ENCODE results near the gene AMOTL1. TPM values are rescaled to one million over a fixed set of nuclear protein-coding genes. Genes with fewer than 3 reads are reported as not detected.

Gene AMOTL1
- polyA plus RNA-seq, 1 donor from 2014 or later = 10.7 TPM

- Histone ChIP-seq H2AFZ (ENCODE audit: low read depth, low read length) (no peak overlapping the region), H3K4me2 (ENCODE audit: low read length) (no peak overlapping the region), H3K9ac (ENCODE audit: low read length) (no peak overlapping the region), H3K27me3 (ENCODE audit: insufficient read depth, low read depth, low read length) (no peaks in the 10 kb centered on the region), H3K9me2 (ENCODE audit: insufficient read depth, low read length) (no peaks in the 10 kb centered on the region), H3F3A (ENCODE audit: insufficient read depth, low read length, poor library complexity, severe bottlenecking) (no peaks in the 10 kb centered on the region), H3K36me3 (ENCODE audit: insufficient read depth, low read length) (no peaks in the 10 kb centered on the region), H3K4me3 (ENCODE audit: low read length) (no peak overlapping the region), H3K79me2 (replicated peaks; ENCODE audit: insufficient read depth, low read length) (peaks cover 53% of the 10 kb centered on the region), H3K9me3 (ENCODE audit: low read length) (no peaks in the 10 kb centered on the region), H3K27ac (ENCODE audit: low read length) (no peak overlapping the region), H4K20me1 (ENCODE audit: insufficient read depth) (no peaks in the 10 kb centered on the region)
- no peak for TF ChIP-seq MXI1 (conservative IDR thresholded peaks at IDR 0.05; ENCODE audit: poor library complexity, severe bottlenecking)
- no peak for TF ChIP-seq EP300 (conservative IDR thresholded peaks at IDR 0.05; ENCODE audit: poor library complexity, severe bottlenecking)
- no peak for TF ChIP-seq POLR2AphosphoS5 (IDR thresholded peaks at IDR 0.05)
- TF ChIP-seq TAF1 (IDR thresholded peaks at IDR 0.05; ENCODE audit: low read depth) = no peak
- TF ChIP-seq RAD21 (conservative IDR thresholded peaks at IDR 0.05) = no peak
- TF ChIP-seq, protein P1, sequence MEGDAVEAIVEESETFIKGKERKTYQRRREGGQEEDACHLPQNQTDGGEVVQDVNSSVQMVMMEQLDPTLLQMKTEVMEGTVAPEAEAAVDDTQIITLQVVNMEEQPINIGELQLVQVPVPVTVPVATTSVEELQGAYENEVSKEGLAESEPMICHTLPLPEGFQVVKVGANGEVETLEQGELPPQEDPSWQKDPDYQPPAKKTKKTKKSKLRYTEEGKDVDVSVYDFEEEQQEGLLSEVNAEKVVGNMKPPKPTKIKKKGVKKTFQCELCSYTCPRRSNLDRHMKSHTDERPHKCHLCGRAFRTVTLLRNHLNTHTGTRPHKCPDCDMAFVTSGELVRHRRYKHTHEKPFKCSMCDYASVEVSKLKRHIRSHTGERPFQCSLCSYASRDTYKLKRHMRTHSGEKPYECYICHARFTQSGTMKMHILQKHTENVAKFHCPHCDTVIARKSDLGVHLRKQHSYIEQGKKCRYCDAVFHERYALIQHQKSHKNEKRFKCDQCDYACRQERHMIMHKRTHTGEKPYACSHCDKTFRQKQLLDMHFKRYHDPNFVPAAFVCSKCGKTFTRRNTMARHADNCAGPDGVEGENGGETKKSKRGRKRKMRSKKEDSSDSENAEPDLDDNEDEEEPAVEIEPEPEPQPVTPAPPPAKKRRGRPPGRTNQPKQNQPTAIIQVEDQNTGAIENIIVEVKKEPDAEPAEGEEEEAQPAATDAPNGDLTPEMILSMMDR (IDR thresholded peaks at IDR 0.05; ENCODE audit: poor library complexity, severe bottlenecking) = no peak
- no peak for TF ChIP-seq SMC3 (conservative IDR thresholded peaks at IDR 0.05; ENCODE audit: poor library complexity)
- no peak for TF ChIP-seq EZH2 (IDR thresholded peaks at IDR 0.05; ENCODE audit: borderline replicate concordance, insufficient read depth, low read length, poor library complexity, severe bottlenecking)
- TF ChIP-seq, protein P2, sequence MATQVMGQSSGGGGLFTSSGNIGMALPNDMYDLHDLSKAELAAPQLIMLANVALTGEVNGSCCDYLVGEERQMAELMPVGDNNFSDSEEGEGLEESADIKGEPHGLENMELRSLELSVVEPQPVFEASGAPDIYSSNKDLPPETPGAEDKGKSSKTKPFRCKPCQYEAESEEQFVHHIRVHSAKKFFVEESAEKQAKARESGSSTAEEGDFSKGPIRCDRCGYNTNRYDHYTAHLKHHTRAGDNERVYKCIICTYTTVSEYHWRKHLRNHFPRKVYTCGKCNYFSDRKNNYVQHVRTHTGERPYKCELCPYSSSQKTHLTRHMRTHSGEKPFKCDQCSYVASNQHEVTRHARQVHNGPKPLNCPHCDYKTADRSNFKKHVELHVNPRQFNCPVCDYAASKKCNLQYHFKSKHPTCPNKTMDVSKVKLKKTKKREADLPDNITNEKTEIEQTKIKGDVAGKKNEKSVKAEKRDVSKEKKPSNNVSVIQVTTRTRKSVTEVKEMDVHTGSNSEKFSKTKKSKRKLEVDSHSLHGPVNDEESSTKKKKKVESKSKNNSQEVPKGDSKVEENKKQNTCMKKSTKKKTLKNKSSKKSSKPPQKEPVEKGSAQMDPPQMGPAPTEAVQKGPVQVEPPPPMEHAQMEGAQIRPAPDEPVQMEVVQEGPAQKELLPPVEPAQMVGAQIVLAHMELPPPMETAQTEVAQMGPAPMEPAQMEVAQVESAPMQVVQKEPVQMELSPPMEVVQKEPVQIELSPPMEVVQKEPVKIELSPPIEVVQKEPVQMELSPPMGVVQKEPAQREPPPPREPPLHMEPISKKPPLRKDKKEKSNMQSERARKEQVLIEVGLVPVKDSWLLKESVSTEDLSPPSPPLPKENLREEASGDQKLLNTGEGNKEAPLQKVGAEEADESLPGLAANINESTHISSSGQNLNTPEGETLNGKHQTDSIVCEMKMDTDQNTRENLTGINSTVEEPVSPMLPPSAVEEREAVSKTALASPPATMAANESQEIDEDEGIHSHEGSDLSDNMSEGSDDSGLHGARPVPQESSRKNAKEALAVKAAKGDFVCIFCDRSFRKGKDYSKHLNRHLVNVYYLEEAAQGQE (IDR thresholded peaks at IDR 0.05; ENCODE audit: borderline replicate concordance) = no peak
Observed at GRCh38 chr11:94793822-94794221, 25.7 kb downstream of the AMOTL1 start.

DNA sequence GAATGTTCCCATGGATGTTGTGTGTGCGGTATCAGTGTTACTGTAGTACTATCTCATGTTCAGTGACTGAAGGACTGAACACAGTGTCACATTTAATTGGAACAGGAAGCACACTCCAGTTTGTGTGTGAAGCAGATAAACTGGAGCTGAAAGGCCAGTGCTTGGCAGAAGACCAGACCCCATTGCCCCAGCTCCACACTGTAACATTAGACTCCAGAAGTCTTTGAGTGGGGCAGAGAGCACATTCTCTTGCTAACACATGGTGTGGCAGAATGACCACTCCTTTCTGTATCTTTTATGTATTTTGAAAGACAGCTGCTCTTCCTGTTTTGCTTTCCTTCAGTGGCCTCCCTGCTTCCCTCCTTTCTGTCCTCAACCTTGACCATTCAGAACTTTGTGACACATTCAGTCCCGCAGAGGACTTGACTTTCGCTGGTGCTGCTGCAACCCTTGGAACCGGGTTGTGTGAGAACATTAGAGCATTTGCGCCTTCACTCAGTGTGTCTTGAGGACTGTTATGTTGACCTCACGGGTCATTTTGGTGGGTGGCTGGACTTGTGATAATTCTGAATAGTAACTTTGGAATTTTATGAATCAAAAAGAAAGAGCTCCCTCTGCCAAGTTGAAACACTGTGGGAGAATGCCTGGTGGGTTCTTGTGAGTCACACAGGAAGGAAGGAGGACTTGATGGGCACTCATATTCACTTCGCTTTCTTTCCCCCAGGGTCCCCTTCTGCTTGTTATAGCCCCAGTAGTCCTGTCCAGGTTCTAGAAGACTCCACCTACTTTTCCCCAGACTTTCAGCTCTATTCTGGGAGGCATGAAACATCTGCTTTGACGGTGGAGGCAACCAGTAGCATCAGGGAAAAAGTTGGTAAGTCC is 26.4 kb downstream of the AMOTL1 start:
- no peaks in the 10 kb centered on the region for H4K20me1 ChIP-seq (ENCODE audit: insufficient read depth)
- TF ChIP-seq MXI1 (conservative IDR thresholded peaks at IDR 0.05; ENCODE audit: poor library complexity, severe bottlenecking) (no peak), EP300 (conservative IDR thresholded peaks at IDR 0.05; ENCODE audit: poor library complexity, severe bottlenecking) (no peak), EZH2 (IDR thresholded peaks at IDR 0.05; ENCODE audit: borderline replicate concordance, insufficient read depth, low read length, poor library complexity, severe bottlenecking) (no peak), RAD21 (conservative IDR thresholded peaks at IDR 0.05) (no peak), TAF1 (IDR thresholded peaks at IDR 0.05; ENCODE audit: low read depth) (no peak), POLR2AphosphoS5 (IDR thresholded peaks at IDR 0.05) (no peak), SMC3 (conservative IDR thresholded peaks at IDR 0.05; ENCODE audit: poor library complexity) (no peak)
- TF ChIP-seq, protein P1 (IDR thresholded peaks at IDR 0.05; ENCODE audit: poor library complexity, severe bottlenecking) = no peak
- TF ChIP-seq, protein P2 (IDR thresholded peaks at IDR 0.05; ENCODE audit: borderline replicate concordance) = no peak
- H3K27me3 ChIP-seq (ENCODE audit: insufficient read depth, low read depth, low read length) = no peaks in the 10 kb centered on the region
- H3K4me3 ChIP-seq (ENCODE audit: low read length) = no peak overlapping the region
- no peak overlapping the region for H3K27ac ChIP-seq (ENCODE audit: low read length)
- no peak overlapping the region for H3K4me2 ChIP-seq (ENCODE audit: low read length)
- H3K9me3 ChIP-seq (ENCODE audit: low read length) = no peaks in the 10 kb centered on the region
- H3K79me2 ChIP-seq (replicated peaks; ENCODE audit: insufficient read depth, low read length) = peaks cover 51% of the 10 kb centered on the region
- H3K36me3 ChIP-seq (ENCODE audit: insufficient read depth, low read length) = peaks cover 2% of the 10 kb centered on the region
- no peak overlapping the region for H3K9ac ChIP-seq (ENCODE audit: low read length)
- no peaks in the 10 kb centered on the region for H3F3A ChIP-seq (ENCODE audit: insufficient read depth, low read length, poor library complexity, severe bottlenecking)
- H3K9me2 ChIP-seq (ENCODE audit: insufficient read depth, low read length) = no peaks in the 10 kb centered on the region
- H2AFZ ChIP-seq (ENCODE audit: low read depth, low read length) = no peak overlapping the region
